Measurements from ENCODE around the gene PRSS35. TPM values are rescaled to one million over a fixed set of nuclear protein-coding genes. Genes with fewer than 3 reads are reported as not detected.

PRSS35 gene
- total and polyA plus RNA-seq, 2 of the 13 experiments (the other 11 are each of a cell fraction or from before 2014, with no cell fraction given), result not detected

DNA sequence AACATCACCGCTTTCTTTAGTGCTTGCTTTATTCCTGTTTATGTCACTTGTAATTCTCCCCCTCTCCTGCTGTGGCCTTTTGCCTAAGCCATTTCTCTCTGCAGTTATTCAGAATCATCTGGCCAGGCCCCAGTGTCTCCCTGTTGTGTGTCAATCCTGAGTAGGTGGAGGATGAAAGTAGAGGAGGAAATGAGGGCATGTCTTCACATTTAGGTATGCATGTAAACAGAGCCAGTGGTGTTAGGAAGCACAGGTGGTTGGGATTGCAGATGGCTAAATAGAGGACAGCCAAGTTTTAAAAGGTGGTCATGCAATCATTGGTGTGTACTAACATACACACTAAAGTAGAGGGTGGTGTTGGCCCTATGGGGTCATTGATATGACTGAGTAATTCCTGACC, 5.2 kb downstream of the PRSS35 start:
- H3K4me3 ChIP-seq (replicated peaks in 1 of 3; ENCODE audit: insufficient read depth in 1 of 3, low read depth in 2 of 3, low read length in 3 of 3), result no peak overlapping the region
- FAIRE-seq, result no peak
- CTCF ChIA-PET (ENCODE audit: low intra/inter-chr PET ratio, low total read pairs), result no interaction called here
- peaks cover 0 to 15% of the 10 kb centered on the region in 2 experiments; a peak in 2 of 5 replicates for H3K27me3 ChIP-seq (ENCODE audit: control insufficient read depth in 1 of 2, insufficient read depth in 2 of 2, low read length in 2 of 2)
- no peaks in the 10 kb centered on the region for H3K79me2 ChIP-seq (ENCODE audit: insufficient read depth, low read length)
- H3K36me3 ChIP-seq (replicated peaks in 1 of 2; ENCODE audit: control insufficient read depth in 1 of 2, insufficient read depth in 2 of 2, low read length in 2 of 2), result no peaks in the 10 kb centered on the region
- H3K4me1 ChIP-seq (ENCODE audit: insufficient read depth, low read length), result 0 out of 2 replicates have a peak, but pooled peaks cover 5% of the 10 kb centered on the region
- H3K9ac ChIP-seq (ENCODE audit: insufficient read depth, low read depth, low read length), result no peak overlapping the region
- H3K4me2 ChIP-seq (ENCODE audit: low read depth, low read length), result no peak overlapping the region
- TF ChIP-seq HMGA1 (CRISPR knock-in tag; conservative IDR thresholded peaks at IDR 0.05) (no peak), ZNF546 (CRISPR knock-in tag; conservative IDR thresholded peaks at IDR 0.05) (no peak), XRCC5 (optimal IDR thresholded peaks at IDR 0.05; ENCODE audit: low read length) (no peak), SRSF9 (IDR thresholded peaks at IDR 0.05; ENCODE audit: borderline replicate concordance, insufficient read depth, low read depth, low read length, poor library complexity, severe bottlenecking) (no peak), ARID2 (CRISPR knock-in tag; IDR thresholded peaks at IDR 0.05; ENCODE audit: borderline replicate concordance) (no peak)
- TF ChIP-seq, protein P1, sequence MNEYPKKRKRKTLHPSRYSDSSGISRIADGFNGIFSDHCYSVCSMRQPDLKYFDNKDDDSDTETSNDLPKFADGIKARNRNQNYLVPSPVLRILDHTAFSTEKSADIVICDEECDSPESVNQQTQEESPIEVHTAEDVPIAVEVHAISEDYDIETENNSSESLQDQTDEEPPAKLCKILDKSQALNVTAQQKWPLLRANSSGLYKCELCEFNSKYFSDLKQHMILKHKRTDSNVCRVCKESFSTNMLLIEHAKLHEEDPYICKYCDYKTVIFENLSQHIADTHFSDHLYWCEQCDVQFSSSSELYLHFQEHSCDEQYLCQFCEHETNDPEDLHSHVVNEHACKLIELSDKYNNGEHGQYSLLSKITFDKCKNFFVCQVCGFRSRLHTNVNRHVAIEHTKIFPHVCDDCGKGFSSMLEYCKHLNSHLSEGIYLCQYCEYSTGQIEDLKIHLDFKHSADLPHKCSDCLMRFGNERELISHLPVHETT (CRISPR knock-in tag; conservative IDR thresholded peaks at IDR 0.05), result no peak
- in situ Hi-C loops (cut with HindIII; ENCODE audit: extremely low pct_ligation_motif_present, low pct_unique_long_range_greater_than_20kb), result loop anchor here (25.0 kb wide), 1 partner anchor 1255 kb away; no protein-coding TSS in a partner anchor
- no peak overlapping the region for H2AFZ ChIP-seq (ENCODE audit: low read length)
- H4K20me1 ChIP-seq (ENCODE audit: insufficient read depth, low read length), result no peaks in the 10 kb centered on the region
- WGBS (ENCODE audit: low lambda C conversion rate), result 3% methylated on average over 1 of the region's 1 CpG
- BruUV-seq (replicated peaks), result no TSS peak
- POLR2A ChIA-PET, result no interaction called here
- no peak for DNase-seq (ENCODE audit: low spot score)
- H3K27ac ChIP-seq (ENCODE audit: extremely low read length, insufficient read depth, low read length), result no peak overlapping the region
- ATAC-seq, result no peak
- H3K9me3 ChIP-seq (ENCODE audit: low read length), result no peaks in the 10 kb centered on the region
- intact Hi-C loops (cut with micrococcal nuclease; ENCODE audit: unreplicated experiment), result loop anchor here (10.0 kb wide), 1 partner anchor 1263 kb away; no protein-coding TSS in a partner anchor

Measured in HepG2 (cell line).